ENCODE results near the gene KCNG2. TPM values are rescaled to one million over a fixed set of nuclear protein-coding genes. Genes with fewer than 3 reads are reported as not detected.

The KCNG2 gene
- total RNA-seq, 1 donor from 2014 or later = not detected

DNA sequence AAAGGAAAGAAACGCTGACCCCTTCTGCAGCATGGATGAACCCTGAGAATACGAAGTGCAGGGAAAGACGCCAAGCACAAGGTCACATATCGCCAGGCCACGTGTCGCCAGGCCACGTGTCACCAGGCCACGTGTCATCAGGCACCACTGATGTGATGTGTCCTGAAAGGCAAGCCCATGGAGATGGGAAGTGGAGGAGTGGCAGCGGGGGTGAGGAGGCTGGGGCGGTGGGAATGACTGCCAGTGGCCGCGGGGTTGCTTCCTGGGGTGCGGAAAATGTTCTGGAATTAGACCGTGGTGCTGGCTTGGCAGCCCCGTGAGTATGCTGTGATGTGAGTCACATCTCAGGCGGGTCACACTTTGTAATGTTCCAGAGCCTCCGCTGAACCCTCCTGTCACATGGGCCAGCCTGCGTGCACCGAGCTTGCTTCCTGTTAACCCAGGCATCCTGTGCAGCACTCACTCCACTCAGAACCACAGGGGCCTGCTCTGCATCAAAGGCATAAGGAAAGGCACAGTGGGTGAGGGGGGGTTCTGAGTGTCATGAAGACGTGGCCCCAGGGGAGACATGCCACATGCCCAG, 114.8 kb downstream of the KCNG2 start:
- Mint-ChIP-seq H3K36me3 (peaks cover 61% of the 10 kb centered on the region), H3K27ac (no peak overlapping the region), H3K27me3 (ENCODE audit: low read depth) (no peaks in the 10 kb centered on the region), H3K4me1 (no peaks in the 10 kb centered on the region), H3K4me3 (no peak overlapping the region), H3K9me3 (peaks cover 23% of the 10 kb centered on the region)
- DNase-seq (ENCODE audit: low spot score in 2 of 2, unreplicated experiment in 2 of 2) = no peak
- TF ChIP-seq, protein P1, sequence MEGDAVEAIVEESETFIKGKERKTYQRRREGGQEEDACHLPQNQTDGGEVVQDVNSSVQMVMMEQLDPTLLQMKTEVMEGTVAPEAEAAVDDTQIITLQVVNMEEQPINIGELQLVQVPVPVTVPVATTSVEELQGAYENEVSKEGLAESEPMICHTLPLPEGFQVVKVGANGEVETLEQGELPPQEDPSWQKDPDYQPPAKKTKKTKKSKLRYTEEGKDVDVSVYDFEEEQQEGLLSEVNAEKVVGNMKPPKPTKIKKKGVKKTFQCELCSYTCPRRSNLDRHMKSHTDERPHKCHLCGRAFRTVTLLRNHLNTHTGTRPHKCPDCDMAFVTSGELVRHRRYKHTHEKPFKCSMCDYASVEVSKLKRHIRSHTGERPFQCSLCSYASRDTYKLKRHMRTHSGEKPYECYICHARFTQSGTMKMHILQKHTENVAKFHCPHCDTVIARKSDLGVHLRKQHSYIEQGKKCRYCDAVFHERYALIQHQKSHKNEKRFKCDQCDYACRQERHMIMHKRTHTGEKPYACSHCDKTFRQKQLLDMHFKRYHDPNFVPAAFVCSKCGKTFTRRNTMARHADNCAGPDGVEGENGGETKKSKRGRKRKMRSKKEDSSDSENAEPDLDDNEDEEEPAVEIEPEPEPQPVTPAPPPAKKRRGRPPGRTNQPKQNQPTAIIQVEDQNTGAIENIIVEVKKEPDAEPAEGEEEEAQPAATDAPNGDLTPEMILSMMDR (IDR thresholded peaks at IDR 0.05; ENCODE audit: unreplicated experiment) = no peak

DNA sequence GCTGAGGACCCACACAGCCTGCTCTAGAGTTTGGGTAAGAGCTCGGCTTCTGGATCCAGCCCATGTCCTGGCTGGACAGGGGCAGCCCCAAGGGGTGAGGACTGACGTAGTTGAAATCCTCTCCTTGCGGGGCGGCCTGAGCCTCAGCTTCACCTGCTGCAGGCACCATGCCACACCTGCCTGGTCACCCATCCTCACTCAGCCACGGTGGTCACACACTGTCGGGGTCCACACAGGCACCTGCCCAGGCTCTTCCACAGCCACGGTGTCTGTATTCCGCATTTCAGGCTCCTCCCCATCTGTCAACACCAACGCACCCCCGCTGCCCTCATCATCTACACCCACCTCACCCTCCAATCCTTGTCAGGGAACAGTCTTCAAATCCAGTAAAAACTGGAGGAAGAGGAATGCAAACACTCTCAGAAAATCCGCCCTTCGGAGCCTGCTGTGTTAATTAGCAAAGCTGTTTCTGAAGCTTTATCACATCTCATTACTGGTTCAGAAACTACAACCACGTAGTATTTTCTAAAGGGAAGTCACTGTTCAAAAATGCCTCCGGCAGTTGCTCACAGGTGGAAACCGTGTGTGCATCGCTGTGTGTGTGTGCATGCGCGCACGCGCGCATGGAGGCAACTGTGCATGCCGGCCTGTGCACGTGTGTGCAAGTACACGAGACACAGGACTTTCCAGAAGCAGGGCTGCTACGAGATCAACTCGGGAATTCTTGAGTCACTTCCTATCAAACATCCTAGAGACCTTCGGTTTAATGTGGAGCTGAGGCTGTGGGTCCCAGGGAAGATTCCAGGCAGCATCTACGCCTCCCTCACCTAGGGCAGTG, 115.5 kb downstream of the KCNG2 start:
- Mint-ChIP-seq H3K27me3 (ENCODE audit: low read depth) (no peaks in the 10 kb centered on the region), H3K4me3 (no peak overlapping the region), H3K4me1 (no peaks in the 10 kb centered on the region), H3K9me3 (peaks cover 17% of the 10 kb centered on the region), H3K36me3 (peaks cover 62% of the 10 kb centered on the region), H3K27ac (no peak overlapping the region)
- TF ChIP-seq, protein P1 (IDR thresholded peaks at IDR 0.05; ENCODE audit: unreplicated experiment) = no peak
- no peak for DNase-seq (ENCODE audit: low spot score in 2 of 2, unreplicated experiment in 2 of 2)

DNA sequence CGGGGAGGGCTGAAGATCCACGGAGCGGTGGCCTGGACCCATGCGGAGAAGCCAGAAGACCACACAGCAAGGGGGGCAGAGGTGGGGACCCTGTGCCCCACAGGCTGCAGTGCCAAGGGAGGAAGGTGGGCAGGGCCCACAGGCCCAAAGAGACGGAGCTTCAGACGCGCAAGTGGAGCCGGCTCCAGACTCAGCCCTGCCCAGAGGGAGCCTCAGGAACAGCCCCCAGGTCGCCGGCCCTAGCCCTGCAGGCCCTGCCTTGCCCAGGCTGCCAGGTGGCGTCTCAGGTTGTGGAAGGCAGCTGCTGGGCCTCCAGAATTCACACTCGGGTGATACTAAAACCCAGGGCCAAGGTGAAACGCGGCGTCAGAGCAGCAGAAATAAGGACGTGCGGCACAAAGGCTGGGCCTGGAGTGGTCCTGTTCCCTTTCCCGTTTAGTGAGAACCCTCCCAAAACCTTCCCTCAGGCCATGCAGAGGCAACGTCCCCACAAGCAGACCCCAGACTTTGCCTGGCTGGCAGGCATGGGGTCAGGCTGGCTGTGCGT, 116.9 kb downstream of the KCNG2 start:
- no peaks in the 10 kb centered on the region for H3K27me3 Mint-ChIP-seq (ENCODE audit: low read depth)
- H3K4me3 Mint-ChIP-seq = no peak overlapping the region
- TF ChIP-seq, protein P1 (IDR thresholded peaks at IDR 0.05; ENCODE audit: unreplicated experiment) = no peak
- no peaks in the 10 kb centered on the region for H3K4me1 Mint-ChIP-seq
- no peak overlapping the region for H3K27ac Mint-ChIP-seq
- H3K9me3 Mint-ChIP-seq = peaks cover 7% of the 10 kb centered on the region
- no peak for DNase-seq (ENCODE audit: low spot score in 2 of 2, unreplicated experiment in 2 of 2)
- H3K36me3 Mint-ChIP-seq = peaks cover 59% of the 10 kb centered on the region

DNA sequence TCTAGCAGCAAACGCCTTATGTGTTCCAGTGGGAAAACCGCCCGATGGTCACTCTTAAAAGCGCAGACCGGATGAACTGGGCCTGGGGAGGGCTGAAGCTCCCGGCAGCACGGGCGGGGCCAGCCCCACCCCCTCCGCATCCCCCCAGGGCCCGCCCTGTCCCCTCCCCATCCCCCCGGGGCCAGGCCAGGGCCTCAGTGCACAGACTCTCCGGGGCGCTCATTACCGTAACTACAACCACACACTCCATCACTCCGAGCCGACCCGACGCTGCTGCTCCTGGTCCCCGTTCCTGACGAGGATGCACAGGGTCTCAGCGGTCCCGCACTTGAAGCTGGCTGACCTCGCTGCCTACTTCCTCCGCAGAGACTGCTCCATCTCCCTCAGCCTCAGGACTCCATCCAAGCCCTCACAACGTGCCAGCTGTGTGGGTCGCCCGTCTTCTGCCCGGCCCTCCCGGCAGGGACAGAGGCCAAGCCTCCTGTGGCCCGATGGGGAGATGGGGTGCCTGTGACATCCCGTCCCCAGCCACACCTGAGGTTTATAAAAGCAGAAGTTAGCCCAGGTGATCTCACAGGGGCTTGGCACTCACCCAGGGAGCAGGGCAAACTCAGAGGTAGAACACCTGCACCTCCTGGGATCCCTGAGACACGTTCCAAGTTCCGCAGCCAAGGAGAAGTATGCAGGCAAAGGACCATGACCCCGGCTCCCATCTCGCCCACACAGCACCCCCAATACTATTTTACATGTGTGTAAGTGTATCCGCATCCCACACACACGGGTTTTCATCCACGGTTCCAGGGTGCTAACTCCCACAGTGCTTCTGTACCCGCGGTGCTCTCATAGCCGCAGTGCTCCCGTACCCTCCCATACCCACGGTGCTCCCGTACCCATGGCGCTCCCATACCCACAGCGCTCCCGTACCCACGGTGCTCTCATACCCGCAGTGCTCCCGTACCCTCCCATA, 117.7 kb downstream of the KCNG2 start:
- no peak overlapping the region for H3K4me3 Mint-ChIP-seq
- no peak for DNase-seq (ENCODE audit: low spot score in 2 of 2, unreplicated experiment in 2 of 2)
- H3K36me3 Mint-ChIP-seq = peaks cover 57% of the 10 kb centered on the region
- no peak overlapping the region for H3K27ac Mint-ChIP-seq
- H3K27me3 Mint-ChIP-seq (ENCODE audit: low read depth) = no peaks in the 10 kb centered on the region
- no peaks in the 10 kb centered on the region for H3K4me1 Mint-ChIP-seq
- H3K9me3 Mint-ChIP-seq = peaks cover 5% of the 10 kb centered on the region
- TF ChIP-seq, protein P1 (IDR thresholded peaks at IDR 0.05; ENCODE audit: unreplicated experiment) = no peak

DNA sequence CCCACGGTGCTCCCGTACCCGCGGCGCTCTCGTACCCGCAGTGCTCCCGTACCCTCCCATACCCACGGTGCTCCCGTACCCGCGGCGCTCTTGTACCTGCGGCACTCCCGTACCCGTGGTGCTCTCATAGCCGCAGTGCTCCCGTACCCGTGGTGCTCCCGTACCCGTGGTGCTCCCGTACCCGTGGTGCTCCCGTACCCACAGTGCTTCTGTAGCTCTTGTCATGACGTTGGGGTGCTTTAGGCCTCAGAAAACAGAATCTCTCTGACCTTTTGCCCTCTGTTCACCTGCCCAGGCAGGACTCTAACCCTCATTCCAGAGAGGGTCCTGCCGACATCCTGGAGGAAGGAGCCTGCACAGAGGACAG, 118.4 kb downstream of the KCNG2 start:
- Mint-ChIP-seq H3K4me3 (no peak overlapping the region), H3K36me3 (peaks cover 53% of the 10 kb centered on the region), H3K27me3 (ENCODE audit: low read depth) (no peaks in the 10 kb centered on the region), H3K4me1 (no peaks in the 10 kb centered on the region), H3K9me3 (peaks cover 4% of the 10 kb centered on the region), H3K27ac (no peak overlapping the region)
- DNase-seq (ENCODE audit: low spot score in 2 of 2, unreplicated experiment in 2 of 2) = no peak
- TF ChIP-seq, protein P1 (IDR thresholded peaks at IDR 0.05; ENCODE audit: unreplicated experiment) = no peak

All from mesothelial cell of epicardium (in vitro differentiated cells).